ENCODE data around the gene GABRB1. TPM values are rescaled to one million over a fixed set of nuclear protein-coding genes. Genes with fewer than 3 reads are reported as not detected.

GABRB1 gene
- total RNA-seq, 1 donor from 2014 or later, result not detected

- H3K4me1 ChIP-seq, result no peaks in the 10 kb centered on the region
Observed at GRCh38 chr4:47349326-47349725, 318.0 kb downstream of the GABRB1 start.

GRCh38 chr4:47355568-47355967, 324.2 kb downstream of the GABRB1 start:
- Histone ChIP-seq H3K9me3 (no peaks in the 10 kb centered on the region), H3K27me3 (no peaks in the 10 kb centered on the region), H3K27ac (no peak overlapping the region), H3K4me3 (no peak overlapping the region), H3K36me3 (no peaks in the 10 kb centered on the region), H3K4me1 (no peaks in the 10 kb centered on the region)
- no peak for TF ChIP-seq POLR2A (IDR thresholded peaks at IDR 0.05)
- no peak for TF ChIP-seq POLR2AphosphoS5 (IDR thresholded peaks at IDR 0.05; ENCODE audit: insufficient read depth in 1 of 2, low read depth in 1 of 2)
- no peak for TF ChIP-seq CTCF (IDR thresholded peaks at IDR 0.05)
- no peak for DNase-seq (ENCODE audit: extremely low spot score in 2 of 2)
- intact Hi-C loops (cut with DNase I), result no loop called here

More at GRCh38 chr4:47349326-47349725, 318.0 kb downstream of the GABRB1 start:
- H3K27me3 ChIP-seq, result no peaks in the 10 kb centered on the region
- TF ChIP-seq CTCF (IDR thresholded peaks at IDR 0.05), result no peak
- no peak for TF ChIP-seq POLR2A (IDR thresholded peaks at IDR 0.05)
- no peak for TF ChIP-seq POLR2AphosphoS5 (IDR thresholded peaks at IDR 0.05; ENCODE audit: insufficient read depth in 1 of 2, low read depth in 1 of 2)
- H3K4me3 ChIP-seq, result no peak overlapping the region
- intact Hi-C loops (cut with DNase I), result no loop called here
- no peaks in the 10 kb centered on the region for H3K9me3 ChIP-seq
- H3K36me3 ChIP-seq, result no peaks in the 10 kb centered on the region
- no peak for DNase-seq (ENCODE audit: extremely low spot score in 2 of 2)
- no peak overlapping the region for H3K27ac ChIP-seq

- H3K4me3 ChIP-seq, result no peak overlapping the region
- H3K27me3 ChIP-seq, result no peaks in the 10 kb centered on the region
- no peaks in the 10 kb centered on the region for H3K4me1 ChIP-seq
- intact Hi-C loops (cut with DNase I), result no loop called here
- no peak for TF ChIP-seq POLR2AphosphoS5 (IDR thresholded peaks at IDR 0.05; ENCODE audit: insufficient read depth in 1 of 2, low read depth in 1 of 2)
- TF ChIP-seq POLR2A (IDR thresholded peaks at IDR 0.05), result no peak
- TF ChIP-seq CTCF (IDR thresholded peaks at IDR 0.05), result no peak
- no peak overlapping the region for H3K27ac ChIP-seq
- DNase-seq (ENCODE audit: extremely low spot score in 2 of 2), result no peak
- no peaks in the 10 kb centered on the region for H3K36me3 ChIP-seq
- no peaks in the 10 kb centered on the region for H3K9me3 ChIP-seq
Observed at GRCh38 chr4:47359891-47360290, 328.5 kb downstream of the GABRB1 start.

- Histone ChIP-seq H3K27ac (no peak overlapping the region), H3K4me1 (no peaks in the 10 kb centered on the region), H3K27me3 (no peaks in the 10 kb centered on the region), H3K4me3 (no peak overlapping the region), H3K36me3 (no peaks in the 10 kb centered on the region), H3K9me3 (no peaks in the 10 kb centered on the region)
- no peak for DNase-seq (ENCODE audit: extremely low spot score in 2 of 2)
- intact Hi-C loops (cut with DNase I), result no loop called here
- no peak for TF ChIP-seq CTCF (IDR thresholded peaks at IDR 0.05)
Observed at GRCh38 chr4:47367761-47368160, 336.4 kb downstream of the GABRB1 start.

GRCh38 chr4:47368211-47368610, 336.8 kb downstream of the GABRB1 start:
- no peaks in the 10 kb centered on the region for H3K4me1 ChIP-seq
- no peak for DNase-seq (ENCODE audit: extremely low spot score in 2 of 2)
- TF ChIP-seq POLR2AphosphoS5 (IDR thresholded peaks at IDR 0.05; ENCODE audit: insufficient read depth in 1 of 2, low read depth in 1 of 2) (no peak), POLR2A (IDR thresholded peaks at IDR 0.05) (no peak), CTCF (IDR thresholded peaks at IDR 0.05) (no peak)
- H3K27me3 ChIP-seq, result no peaks in the 10 kb centered on the region
- H3K9me3 ChIP-seq, result no peaks in the 10 kb centered on the region
- intact Hi-C loops (cut with DNase I), result no loop called here
- H3K36me3 ChIP-seq, result no peaks in the 10 kb centered on the region
- no peak overlapping the region for H3K4me3 ChIP-seq
- H3K27ac ChIP-seq, result no peak overlapping the region

Data from vagina (tissue), 2 donors.